Sigmoid colon (tissue), 3 donors: Measurements from ENCODE around the gene GOLGA5.

Experiments
- POLR2A ChIP-seq, 2 donors: fragments of 450-650 bp; IDR thresholded peaks; one replicate each; pipeline ENCODE4 v1.6.1; 2016; ENCODE audit warnings: antibody characterized with exemption in 2 of 2, mild to moderate bottlenecking in 2 of 2, moderate library complexity in 2 of 2
- TF ChIP-seq, protein P1 (sequence below), 4 experiments: fragments of 450-650 bp in 3 of 4; fragments of 200-600 bp in 1 of 4; IDR thresholded peaks; one replicate each; pipeline ENCODE4 v1.5.1; 2016 to 2019; ENCODE audit warnings: antibody characterized with exemption in 4 of 4, mild to moderate bottlenecking in 3 of 4, moderate library complexity in 2 of 4

DNA sequence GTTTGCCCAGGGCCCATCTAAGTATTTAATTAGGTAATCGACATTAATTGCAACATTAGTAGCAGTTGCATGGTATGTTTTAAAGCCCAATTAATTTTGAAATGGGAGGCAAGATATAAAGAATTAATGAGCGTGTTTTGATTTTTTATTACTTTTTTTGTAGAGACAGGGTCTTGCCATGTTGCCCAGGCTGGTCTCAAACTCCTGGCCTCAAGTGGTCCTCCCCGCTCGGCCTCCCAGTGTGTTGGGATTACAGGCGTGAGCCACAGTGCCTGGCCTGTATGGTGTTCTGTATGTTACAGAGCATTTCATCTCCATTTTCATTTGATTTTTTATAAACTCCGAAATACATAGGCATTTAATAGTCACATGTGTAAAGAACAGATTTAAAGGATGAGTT, 856 bp downstream of the GOLGA5 start:
- TF ChIP-seq, protein P1, sequence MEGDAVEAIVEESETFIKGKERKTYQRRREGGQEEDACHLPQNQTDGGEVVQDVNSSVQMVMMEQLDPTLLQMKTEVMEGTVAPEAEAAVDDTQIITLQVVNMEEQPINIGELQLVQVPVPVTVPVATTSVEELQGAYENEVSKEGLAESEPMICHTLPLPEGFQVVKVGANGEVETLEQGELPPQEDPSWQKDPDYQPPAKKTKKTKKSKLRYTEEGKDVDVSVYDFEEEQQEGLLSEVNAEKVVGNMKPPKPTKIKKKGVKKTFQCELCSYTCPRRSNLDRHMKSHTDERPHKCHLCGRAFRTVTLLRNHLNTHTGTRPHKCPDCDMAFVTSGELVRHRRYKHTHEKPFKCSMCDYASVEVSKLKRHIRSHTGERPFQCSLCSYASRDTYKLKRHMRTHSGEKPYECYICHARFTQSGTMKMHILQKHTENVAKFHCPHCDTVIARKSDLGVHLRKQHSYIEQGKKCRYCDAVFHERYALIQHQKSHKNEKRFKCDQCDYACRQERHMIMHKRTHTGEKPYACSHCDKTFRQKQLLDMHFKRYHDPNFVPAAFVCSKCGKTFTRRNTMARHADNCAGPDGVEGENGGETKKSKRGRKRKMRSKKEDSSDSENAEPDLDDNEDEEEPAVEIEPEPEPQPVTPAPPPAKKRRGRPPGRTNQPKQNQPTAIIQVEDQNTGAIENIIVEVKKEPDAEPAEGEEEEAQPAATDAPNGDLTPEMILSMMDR (IDR thresholded peaks at IDR 0.05), result no peak
- no peak for TF ChIP-seq POLR2A (IDR thresholded peaks at IDR 0.05)
